Effector CD4-positive, alpha-beta T cell (primary cell): ENCODE data around the gene XPA.
"Not testable (repeated sequence)": the region's sequence is repeated elsewhere in the genome, so short reads cannot be mapped to it uniquely, and the experiment has no call there.

ENCODE experiments used
- DNase-seq: peaks from one replicate; pipeline ENCODE4 v3.0.0-alpha.2; 2020

XPA gene

GRCh38 chr9:97703437-97704344, 6.6 kb upstream of the XPA start:
- no peak for DNase-seq

DNA sequence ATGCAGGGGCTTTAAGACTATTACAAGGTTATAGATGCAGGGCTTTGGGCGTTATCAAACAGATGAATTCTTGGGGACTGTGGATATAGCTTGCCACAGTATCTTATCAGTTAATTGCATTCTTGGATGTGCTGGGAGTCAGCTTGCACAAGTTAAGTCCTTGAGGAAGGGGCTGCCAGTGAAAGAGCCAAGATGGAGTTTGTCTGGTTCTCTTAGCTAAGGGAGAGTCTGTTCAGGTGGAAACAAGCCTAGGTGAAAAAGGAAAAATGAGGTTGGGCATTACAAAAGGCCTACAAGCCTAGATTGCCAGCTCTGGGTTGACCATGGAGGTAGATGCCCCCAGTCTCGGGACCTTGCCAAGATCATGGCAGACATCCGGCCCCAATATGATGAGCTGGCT, 2.7 kb upstream of the XPA start:
- not testable (repeated sequence) for DNase-seq

DNA sequence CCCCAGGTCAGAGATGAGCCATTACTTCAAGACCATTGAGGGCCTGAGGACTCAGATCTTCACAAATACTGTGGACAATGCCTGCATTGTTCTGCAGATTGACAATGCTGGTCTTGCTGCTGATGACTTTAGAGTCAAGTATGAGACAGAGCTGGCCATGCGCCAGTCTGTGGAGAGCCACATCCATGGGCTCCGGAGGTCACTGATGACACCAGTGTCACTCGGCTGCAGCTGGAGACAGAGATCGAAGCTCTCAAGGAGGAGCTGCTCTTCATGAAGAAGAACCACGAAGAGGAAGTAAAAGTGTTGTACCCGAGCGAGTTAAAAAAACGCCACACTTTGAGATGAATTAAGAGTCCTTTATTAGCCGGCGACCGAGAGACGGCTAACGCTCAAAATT, 2.1 kb upstream of the XPA start:
- not testable (repeated sequence) for DNase-seq

- DNase-seq, result no peak
These were observed 1.7 kb upstream of the XPA start for GRCh38 chr9:97698865-97699264.

DNA sequence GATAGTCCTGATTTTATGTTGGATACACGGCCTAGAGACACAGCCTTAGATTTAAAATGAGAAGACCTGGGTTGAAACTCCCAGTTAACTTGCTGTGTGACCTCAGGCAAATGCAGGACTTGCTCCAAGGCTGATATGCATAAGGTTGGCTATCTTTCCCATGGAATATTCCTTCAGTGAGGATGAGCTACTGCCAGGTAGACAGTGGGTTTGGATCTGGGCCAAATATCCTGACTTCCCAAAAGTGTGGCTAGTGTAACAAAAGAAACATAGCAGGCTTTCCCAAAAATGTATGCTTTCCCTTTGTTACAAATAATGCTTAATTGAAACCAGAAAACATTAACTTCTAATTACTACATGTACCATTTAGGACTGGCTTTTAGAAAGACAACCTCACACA, 697 bp upstream of the XPA start:
- no peak for DNase-seq

DNA sequence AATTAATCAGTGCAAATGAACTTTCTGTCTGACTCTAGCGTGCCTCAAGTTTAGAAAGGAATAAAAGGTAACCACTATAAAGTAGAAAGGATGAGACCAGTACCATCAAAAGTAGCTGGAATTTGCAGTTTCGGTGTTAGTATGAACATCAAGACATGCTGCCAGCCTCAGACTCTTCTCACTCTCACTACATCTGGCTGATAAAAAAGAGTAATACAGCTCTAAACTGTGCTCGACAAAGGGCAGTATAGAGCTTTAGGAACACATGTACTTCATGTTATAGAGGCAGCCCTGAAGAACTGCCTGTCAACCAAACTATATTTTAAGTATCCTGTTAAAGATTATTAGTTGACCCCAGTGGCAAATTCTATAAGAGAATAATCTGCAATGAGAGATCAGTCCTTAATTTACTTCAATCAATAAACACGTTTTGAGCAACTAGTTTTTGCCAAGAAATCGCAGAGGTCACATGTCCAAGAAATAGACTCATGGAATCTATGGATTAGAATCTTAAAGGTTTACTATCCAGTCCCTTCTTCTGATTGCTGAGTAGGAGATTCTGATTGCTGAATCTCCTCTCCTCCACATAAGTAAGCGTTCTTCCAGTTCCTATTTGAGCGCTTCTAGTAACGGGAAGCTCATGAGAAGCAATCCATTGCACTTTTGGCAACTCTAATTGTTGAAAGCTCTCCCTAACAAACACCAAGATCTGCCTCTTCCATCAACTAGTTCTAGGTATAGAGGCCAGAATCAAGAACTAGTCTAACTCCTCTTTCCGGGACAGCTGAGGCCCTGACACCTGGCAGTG, 941 bp downstream of the XPA start:
- no peak for DNase-seq

DNA sequence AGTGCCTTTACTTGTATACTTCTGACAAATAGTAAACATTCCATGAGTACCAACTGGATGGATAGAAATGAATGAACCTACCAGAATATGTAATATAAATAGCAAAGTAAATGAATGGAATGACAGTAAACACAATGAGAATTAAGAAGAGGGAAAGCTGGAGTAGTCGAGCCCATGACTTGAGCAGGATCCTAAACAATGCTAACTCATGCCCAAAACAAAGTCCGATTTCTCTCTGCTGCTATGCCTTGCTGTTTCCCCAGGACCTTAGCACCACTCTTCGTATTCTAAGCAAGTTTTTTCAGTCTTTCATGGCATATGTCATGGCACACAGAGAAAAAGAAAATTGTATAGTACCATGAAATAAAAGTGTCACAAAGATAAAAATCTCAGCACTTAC, 1.8 kb downstream of the XPA start:
- no peak for DNase-seq

GRCh38 chr9:97694769-97695168, 2.4 kb downstream of the XPA start:
- DNase-seq, result no peak

DNA sequence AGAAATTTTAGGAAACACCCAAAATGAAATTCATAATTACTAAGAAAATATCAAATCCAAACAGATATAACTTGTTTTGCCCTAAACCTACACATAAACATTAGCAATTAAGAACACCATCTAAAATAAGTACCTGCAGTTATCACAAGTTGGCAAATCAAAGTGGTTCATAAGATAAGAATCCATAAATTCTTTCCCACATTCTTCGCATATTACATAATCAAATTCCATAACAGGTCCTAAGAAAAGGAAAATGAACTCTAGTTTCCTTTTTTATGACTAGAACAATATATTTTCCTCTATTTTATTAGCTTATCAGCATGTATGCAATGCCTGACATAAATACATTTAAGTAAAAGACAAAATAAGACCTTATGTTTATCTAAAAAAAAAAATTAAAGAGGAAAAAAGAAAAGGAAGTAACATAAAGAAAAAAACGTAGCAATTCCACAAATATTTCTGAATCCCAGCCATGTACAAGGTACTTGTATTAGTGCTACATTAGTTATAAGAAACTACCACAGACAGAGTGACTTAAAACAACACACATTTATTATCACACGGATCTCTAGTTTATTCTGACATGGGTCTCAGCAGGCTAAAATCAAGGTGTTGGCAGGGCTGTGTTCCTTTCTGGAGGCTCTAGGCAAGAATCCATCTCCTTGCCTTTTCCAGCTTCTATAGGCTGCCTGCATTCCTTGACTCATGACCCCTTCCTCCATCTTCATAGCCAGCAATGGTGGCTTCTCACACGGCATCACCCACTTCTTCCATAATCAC, 7.5 kb downstream of the XPA start:
- no peak for DNase-seq

DNA sequence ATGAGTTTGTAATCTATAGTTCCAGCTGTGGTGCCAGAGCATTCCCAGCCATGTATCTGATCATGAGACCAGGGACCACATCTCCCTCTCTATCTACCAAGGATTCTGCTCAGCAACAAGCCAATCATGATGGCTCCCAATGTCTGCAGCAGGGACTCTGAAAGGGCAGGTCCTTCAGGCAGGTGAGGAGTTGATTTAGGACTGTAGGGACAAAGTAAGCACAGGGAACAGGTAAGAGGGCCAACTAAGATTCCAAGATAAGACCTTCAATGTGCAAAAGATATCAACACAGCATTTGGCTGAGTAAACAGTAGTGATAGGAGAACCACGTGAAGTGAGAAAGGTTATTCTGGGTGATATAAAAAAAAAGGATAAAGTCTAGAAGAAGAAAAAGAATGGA, 8.5 kb downstream of the XPA start:
- DNase-seq, result no peak

DNA sequence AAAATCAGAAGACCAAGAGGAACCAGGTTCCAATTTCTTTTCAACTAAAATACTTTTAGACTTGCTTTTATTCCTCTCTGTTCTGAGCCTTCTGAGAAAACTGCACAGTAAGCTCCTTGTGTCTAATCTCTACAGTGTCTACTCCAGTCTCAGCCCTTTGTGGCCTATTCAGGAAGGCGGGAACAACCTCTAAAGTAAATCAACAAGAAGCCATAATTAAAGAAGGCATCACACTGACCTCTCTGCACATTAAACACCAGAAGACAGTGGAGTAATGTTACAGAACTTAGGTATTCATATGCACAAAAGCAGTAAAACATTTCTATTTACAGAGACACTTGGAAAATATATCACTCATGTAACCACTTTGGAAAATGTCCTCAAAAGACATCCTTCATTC, 14.9 kb downstream of the XPA start:
- no peak for DNase-seq

GRCh38 chr9:97675655-97676054, 21.5 kb downstream of the XPA start:
- no peak for DNase-seq

DNA sequence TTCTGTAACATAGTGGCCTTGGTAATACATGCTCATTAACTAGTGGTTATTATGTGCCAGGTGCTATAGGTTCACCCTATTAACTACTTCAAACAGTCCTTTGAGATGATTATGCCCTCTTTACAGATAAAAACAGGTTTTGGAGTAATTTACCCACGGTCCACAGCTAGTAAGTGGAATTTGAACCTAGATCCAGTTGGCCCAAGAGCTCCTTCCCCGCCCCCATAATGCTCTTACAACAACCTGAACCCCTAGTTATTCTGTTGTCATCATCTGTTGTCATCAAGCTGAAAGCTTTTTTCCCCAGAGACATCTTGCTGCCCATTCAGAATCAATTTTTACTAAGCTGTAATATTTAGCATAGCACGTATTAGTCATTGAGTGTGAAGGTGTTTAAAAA, 23.2 kb downstream of the XPA start:
- no peak for DNase-seq

GRCh38 chr9:97672403-97672802, 24.7 kb downstream of the XPA start:
- DNase-seq, result no peak

GRCh38 chr9:97670586-97670985, 26.6 kb downstream of the XPA start:
- DNase-seq, result no peak

GRCh38 chr9:97668485-97668884, 28.7 kb downstream of the XPA start:
- DNase-seq, result no peak

DNA sequence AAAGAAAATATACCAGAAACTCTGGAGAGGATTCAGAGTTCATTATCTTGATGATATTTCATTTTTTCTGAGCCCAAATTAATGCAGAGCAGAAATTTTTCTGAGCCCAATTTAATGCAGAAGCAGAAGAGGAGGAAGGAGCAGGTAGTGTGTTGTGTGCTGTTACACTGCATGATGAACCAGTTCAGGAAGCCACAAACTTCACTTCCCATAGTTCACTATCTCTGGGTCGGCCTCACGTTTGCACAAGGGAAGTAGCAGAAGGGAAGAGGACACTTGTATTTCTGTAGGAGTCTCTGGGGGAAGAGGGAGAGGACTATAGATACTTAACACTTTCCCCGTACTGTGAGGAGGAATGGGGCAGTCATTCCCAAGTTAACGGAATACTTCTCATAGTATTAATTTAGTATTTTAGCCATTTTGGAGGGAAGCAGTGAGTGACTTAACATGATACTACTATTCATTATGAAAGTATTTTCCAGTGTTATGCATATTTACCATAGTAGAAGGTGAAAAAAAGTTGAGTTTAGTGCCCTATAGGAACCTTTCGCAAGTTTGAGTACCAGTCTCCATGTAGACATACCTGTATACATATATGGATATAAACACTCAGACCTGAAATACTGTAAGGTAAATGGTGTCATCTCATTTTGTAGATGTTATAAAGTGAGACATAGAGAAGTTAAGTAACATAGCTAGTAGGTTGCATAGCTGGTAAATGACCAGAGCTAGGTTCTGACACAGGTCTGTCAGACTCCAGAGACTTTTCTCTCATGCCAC, 30.0 kb downstream of the XPA start:
- DNase-seq, result no peak

DNA sequence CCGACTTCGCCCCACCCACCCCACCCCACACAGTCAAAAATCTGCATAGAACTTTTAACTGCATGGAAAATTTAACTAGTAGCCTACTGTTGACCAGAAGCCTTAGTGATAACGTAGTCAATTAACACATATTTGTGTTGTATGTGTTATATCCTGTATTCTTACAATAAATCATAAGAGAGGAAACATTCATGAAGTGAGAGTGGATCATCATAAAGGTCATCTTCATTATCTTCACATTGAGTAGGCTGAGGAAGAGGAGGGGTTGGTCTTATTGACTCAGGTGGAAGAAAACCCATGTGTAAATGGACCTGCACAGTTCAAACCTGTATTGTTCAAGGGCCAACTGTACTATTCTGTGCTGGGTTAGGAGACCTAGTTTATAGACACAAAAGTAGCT, 31.4 kb downstream of the XPA start:
- DNase-seq, result no peak

DNA sequence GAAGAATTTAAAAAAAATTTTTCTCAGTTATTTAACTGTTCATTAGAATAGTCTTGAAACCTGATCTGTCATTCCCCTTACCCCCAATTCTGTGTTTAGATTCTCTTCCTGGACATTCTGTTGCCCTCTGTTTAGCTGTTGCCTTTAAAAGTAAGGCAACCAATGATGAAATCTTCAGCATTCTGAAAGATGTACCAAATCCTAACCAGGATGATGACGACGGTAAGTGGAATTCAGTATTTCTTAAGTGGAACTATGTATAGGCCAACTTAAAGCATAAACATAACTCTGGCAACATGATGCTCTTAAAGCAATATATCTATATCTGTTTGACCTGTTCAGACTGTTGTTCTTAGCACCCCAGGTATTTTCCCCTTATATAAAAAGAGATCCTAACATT, 36.3 kb downstream of the XPA start:
- no peak for DNase-seq

DNA sequence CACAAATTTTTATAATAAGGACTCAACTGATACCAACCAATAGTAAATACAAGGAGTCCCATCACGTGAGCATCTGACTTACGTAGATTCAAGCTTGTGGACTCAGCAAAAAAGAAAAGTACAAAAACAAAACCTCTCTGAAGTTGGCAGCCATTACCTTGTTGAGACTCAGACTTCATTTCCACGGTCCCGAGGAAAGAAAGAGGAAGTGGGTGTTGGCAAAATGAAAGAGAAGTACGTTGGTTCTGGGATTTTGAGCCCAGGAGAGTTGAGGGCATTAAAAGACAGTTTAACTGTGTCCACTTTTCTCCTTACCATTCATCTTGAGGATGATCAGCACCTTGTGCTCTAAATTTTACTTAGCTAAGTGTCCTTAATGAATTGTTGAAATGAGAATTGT, 36.8 kb downstream of the XPA start:
- no peak for DNase-seq

GRCh38 chr9:97659771-97660170, 37.4 kb downstream of the XPA start:
- no peak for DNase-seq

GRCh38 chr9:97658707-97659106, 38.4 kb downstream of the XPA start:
- no peak for DNase-seq

GRCh38 chr9:97651646-97652045, 45.5 kb downstream of the XPA start:
- no peak for DNase-seq
